ENCODE data around the gene PIAS1.
"Not testable (repeated sequence)": the region's sequence is repeated elsewhere in the genome, so short reads cannot be mapped to it uniquely, and the experiment has no call there.

PIAS1 gene

GRCh38 chr15:68053701-68054627 lies at the start of gene PIAS1:
PIAS1 (plus strand) TSS chr15:68054315; CDS start chr15:68054327, 12 bp downstream.
- in situ Hi-C loops (cut with MboI; ENCODE audit: low sequenced_read_pairs), result no loop called here

DNA sequence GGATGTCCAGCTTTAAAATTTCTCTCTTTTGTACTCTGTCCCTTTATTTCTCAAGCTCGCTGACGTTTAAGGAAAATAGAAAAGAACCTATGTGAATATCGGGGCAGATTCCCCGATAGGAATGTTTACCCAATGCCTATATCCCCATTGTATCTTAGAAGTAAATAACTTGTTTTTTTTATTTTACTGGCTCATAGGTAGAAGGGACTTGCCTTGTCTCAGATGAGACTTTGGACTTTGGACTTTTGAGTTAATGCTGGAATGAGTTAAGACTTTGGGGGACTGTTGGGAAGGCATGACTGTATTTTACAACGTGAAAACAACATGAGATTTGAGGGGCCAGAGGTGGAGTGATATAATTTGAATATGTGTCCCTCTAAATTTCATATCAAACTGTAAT lies 46.5 kb upstream of the PIAS1 start:
- in situ Hi-C loops (cut with MboI; ENCODE audit: low sequenced_read_pairs), result not testable (repeated sequence)

GRCh38 chr15:68010361-68011153 lies 43.6 kb upstream of the PIAS1 start:
- in situ Hi-C loops (cut with MboI; ENCODE audit: low sequenced_read_pairs), result no loop called here

DNA sequence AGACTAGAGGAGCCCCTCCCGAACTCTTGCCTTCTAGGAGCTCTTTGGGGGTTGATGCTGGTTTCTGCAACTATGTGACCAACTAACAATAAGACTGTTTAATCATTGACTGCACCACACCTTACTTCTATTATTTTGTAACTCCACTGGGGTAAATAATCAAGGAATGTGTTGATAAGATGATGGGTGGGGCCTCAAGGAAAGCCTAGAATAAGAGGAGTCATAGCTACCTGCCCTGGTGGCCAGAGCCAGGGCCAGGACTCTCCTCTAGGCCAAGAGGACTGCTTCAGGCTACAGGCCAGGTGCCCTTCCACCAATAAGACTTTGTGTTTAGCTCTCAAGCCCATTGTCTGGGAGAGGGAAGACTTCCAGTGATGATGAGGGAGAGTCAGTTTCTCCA lies 41.2 kb upstream of the PIAS1 start:
- in situ Hi-C loops (cut with MboI; ENCODE audit: low sequenced_read_pairs), result no loop called here

GRCh38 chr15:68014219-68014618 lies 39.9 kb upstream of the PIAS1 start:
- in situ Hi-C loops (cut with MboI; ENCODE audit: low sequenced_read_pairs), result no loop called here

- in situ Hi-C loops (cut with MboI; ENCODE audit: low sequenced_read_pairs), result no loop called here
Observed at GRCh38 chr15:68015244-68015643, 38.9 kb upstream of the PIAS1 start.

- in situ Hi-C loops (cut with MboI; ENCODE audit: low sequenced_read_pairs), result no loop called here
Observed at GRCh38 chr15:68017201-68017600, 36.9 kb upstream of the PIAS1 start.

DNA sequence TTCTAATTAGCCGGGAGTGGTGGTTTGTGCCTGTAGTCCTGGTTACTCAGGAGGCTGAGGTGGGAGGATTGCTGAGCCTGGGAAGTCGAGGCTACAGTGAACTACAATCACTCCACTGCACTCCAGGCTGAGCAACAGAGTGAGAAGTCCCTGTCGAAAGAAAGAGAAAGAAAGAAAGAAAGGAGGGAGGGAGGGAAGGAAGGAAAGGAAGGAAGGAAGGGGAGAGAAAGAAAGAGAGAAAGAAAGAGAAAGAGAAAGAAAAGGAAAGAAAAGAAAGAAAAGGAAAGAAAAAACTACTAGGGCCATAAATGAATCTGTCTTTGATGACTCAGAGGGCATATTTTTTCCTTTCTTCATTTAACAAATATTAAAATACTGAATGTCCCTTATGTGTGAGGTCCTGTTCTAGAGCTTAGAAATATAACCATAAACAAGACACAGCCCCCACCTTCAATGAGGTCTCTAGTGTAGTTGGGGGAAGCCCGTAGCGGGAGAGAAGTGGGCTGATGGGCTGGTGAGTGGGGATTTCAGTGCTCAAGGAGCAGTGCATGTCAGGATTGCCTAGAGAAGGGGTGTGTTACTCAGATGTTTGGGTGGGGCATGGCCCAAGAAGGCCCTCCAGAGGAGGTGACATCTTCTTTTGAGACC lies 35.2 kb upstream of the PIAS1 start:
- in situ Hi-C loops (cut with MboI; ENCODE audit: low sequenced_read_pairs), result no loop called here

GRCh38 chr15:68019814-68020525 lies 34.1 kb upstream of the PIAS1 start:
- in situ Hi-C loops (cut with MboI; ENCODE audit: low sequenced_read_pairs), result no loop called here

DNA sequence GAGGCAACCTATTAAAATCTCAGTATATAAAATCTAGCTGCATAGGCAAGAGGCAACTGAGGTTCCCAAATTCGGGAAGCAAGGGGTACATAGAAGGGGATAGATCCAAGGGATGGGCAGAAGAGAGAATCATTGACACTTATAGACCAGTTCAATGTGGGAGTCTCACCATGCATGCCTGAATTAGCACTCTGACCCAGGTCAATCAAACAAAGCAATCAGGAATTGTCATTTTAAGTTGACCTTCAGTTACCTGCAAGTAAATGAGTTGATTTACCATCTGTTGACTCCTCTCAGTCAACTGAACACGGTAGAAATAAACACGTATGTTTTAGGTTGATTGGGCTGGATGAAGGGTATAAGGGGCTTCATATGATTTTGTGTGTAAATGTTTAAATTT lies 33.4 kb upstream of the PIAS1 start:
- in situ Hi-C loops (cut with MboI; ENCODE audit: low sequenced_read_pairs), result no loop called here

- in situ Hi-C loops (cut with MboI; ENCODE audit: low sequenced_read_pairs), result no loop called here
Observed at GRCh38 chr15:68022061-68022460, 32.1 kb upstream of the PIAS1 start.

DNA sequence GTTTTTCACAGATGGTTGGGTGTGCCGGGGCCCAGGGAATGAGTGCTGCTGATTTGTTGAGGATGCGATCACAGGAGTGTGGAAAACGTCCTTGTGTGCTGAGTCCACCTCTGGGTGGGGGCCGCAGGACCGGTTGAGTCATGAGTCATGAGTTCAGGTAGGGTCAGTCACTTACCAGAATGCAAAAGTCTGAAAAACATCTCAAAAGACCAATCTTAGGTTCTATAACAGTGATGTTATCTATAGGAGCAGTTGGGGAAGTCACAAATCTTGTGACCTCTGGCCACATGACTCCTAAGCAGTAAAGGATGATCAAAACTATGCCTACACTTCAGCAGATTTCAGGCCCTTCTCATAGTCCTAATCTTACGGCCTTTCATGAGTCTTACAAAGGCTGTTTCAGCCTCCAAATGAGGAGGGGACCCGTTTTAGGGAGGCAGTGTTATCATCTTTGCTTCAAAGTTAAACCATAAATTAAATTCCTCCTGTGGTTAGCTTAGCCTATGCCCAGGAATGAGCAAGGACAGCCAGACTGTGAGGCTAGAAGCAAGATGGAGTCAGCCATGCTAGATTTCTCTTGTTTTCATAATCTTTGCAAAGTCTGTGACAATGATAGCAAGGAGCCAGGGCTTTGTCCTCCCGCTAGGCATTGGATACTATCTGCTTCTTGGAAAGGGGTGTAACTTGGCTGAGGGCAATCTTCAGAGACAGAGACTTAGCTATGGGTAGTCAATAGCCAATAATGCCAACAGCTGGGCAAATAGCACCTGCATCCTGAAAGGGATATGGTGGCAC lies 30.6 kb upstream of the PIAS1 start:
- in situ Hi-C loops (cut with MboI; ENCODE audit: low sequenced_read_pairs), result no loop called here

- in situ Hi-C loops (cut with MboI; ENCODE audit: low sequenced_read_pairs), result no loop called here
Observed at GRCh38 chr15:68025835-68026424, 28.2 kb upstream of the PIAS1 start.

DNA sequence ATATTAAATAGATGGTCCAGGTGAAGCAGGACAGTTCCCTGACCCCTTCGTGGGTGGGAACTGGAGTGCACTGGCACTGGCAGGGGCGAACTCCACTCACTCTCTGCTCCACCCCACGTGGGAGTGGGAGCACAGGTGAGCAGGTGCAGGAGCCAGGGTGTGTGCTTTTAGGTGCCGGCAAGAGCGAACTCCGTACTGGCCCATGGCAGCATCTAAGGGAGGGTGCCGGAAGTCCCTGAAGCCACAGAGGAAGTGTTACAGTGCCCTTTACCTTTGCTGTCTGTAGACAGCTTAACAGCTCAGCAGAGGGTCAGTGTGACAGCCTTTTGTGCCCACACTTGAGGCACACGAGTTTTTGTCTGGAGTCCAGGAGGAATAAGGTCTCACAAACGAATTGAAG lies 26.7 kb upstream of the PIAS1 start:
- in situ Hi-C loops (cut with MboI; ENCODE audit: low sequenced_read_pairs), result no loop called here

GRCh38 chr15:68028137-68028887 lies 25.8 kb upstream of the PIAS1 start:
- in situ Hi-C loops (cut with MboI; ENCODE audit: low sequenced_read_pairs), result no loop called here

DNA sequence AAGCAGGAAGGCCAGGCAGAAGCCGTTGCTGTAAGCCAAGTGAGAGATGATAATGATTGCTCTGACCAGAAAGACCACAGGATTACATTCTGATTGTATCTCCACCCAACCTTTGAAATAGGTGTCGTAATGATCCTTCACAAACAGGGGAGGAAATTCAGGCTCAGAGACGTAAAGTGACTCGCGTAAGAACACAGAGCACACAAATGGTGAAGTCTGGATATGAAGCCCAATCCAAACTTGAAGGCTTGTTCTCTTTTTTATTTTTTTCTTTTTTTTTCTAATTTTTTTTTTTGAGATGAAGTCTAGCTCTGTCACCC lies 25.3 kb upstream of the PIAS1 start:
- in situ Hi-C loops (cut with MboI; ENCODE audit: low sequenced_read_pairs), result no loop called here

DNA sequence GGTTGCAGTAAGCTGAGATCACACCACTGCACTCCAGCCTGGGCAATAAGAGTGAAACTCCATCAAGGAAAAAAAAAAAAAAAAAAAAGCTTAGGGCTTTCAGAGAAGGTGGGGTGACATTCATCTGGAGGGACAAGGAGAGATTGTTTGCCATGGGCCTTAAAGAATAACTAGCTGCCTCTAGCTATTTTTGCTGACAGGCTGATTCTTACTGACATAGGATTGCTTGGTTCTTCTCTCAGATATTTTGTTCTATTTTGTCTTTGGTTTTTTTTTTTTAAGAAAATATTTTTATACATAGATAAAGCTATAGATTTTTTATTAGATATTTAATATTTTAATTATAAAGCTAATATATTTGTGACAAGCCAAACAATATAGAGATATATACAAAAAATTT lies 24.2 kb upstream of the PIAS1 start:
- in situ Hi-C loops (cut with MboI; ENCODE audit: low sequenced_read_pairs), result no loop called here

DNA sequence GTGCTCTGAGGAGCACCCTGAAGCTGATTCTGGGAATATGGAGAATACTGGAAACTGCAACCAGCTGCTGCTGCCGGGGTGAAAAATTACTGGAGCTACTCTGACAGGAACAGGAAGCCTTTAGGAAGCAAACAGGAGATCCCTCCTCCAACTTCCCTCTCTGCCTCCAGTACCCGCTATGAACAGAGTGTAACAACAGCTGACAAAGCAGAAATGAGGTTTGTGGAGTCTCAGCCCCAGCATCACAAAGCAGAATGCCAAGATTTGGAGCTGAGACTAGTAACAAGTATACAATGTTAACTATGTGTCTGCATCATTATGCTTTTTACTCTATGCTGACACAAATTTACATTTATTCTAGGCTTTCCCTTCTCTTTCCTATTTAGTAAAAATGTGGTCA lies 22.7 kb upstream of the PIAS1 start:
- in situ Hi-C loops (cut with MboI; ENCODE audit: low sequenced_read_pairs), result no loop called here

GRCh38 chr15:68032672-68033071 lies 21.4 kb upstream of the PIAS1 start:
- in situ Hi-C loops (cut with MboI; ENCODE audit: low sequenced_read_pairs), result no loop called here

All from hTERT RPE-1 (cell line).